Calu3 (cell line): Measurements from ENCODE around the gene FAIM. TPM values are rescaled to one million over a fixed set of nuclear protein-coding genes. Genes with fewer than 3 reads are reported as not detected.
A peak's percentile ranks its signal among the peaks of the same experiment; 100 is the strongest.
"Not testable (repeated sequence)": the region's sequence is repeated elsewhere in the genome, so short reads cannot be mapped to it uniquely, and the experiment has no call there.

ENCODE experiments used
- BruUV-seq: library from RNA; stranded (reverse); fragments of 400-500 nt; replicated peaks from 2 replicates; lab custom pipeline; 2021; lab: Mats Ljungman, UMichigan
- CTCF ChIA-PET: fragments of 300-600 bp; sonication (Branson Sonifier 250); formaldehyde crosslinking; loops from one replicate; lab custom pipeline; 2022; ENCODE audit warnings: antibody characterized with exemption; lab: Charles Lee
- DNase-seq: peaks from one replicate; pipeline ENCODE4 v3.0.0; 2022
- H3K27ac Mint-ChIP-seq: one replicate; pipeline ENCODE4 v1.8.0; 2022; ENCODE audit warnings: mixed read lengths; ENCODE audit not compliant: unreplicated experiment
- H3K27me3 Mint-ChIP-seq: one replicate; pipeline ENCODE4 v1.8.0; 2022; ENCODE audit warnings: mixed read lengths; ENCODE audit not compliant: unreplicated experiment
- H3K36me3 Mint-ChIP-seq: one replicate; pipeline ENCODE4 v1.8.0; 2022; ENCODE audit warnings: mild to moderate bottlenecking, moderate library complexity, mixed read lengths; ENCODE audit not compliant: insufficient read depth, unreplicated experiment
- H3K4me1 Mint-ChIP-seq: one replicate; pipeline ENCODE4 v1.8.0; 2022; ENCODE audit warnings: mild to moderate bottlenecking, low read depth, mixed read lengths; ENCODE audit not compliant: unreplicated experiment
- H3K4me3 Mint-ChIP-seq: one replicate; pipeline ENCODE4 v1.8.0; 2022; ENCODE audit warnings: mild to moderate bottlenecking, low read depth, moderate library complexity, mixed read lengths; ENCODE audit not compliant: unreplicated experiment
- H3K9me3 Mint-ChIP-seq: one replicate; pipeline ENCODE4 v1.8.0; 2022; ENCODE audit warnings: low read depth, mixed read lengths; ENCODE audit not compliant: unreplicated experiment
- CTCF ChIP-seq: fragments of 200-600 bp; IDR thresholded peaks from one replicate; pipeline ENCODE4 v1.8.0; 2022; ENCODE audit warnings: antibody characterized with exemption; ENCODE audit not compliant: unreplicated experiment
- intact Hi-C: fragments of 100-400 bp; cut with micrococcal nuclease; formaldehyde crosslinking; loops from one replicate; pipeline ENCODE4 v1.10.0; 2022; ENCODE audit not compliant: unreplicated experiment
- total RNA-seq: library from RNA; stranded (reverse); gene quantifications from 2 replicates; pipeline ENCODE4 v1.2.3, GENCODE V29; 2022

FAIM gene
- total RNA-seq, 1 experiment from 2014 or later: 30.4 TPM

DNA sequence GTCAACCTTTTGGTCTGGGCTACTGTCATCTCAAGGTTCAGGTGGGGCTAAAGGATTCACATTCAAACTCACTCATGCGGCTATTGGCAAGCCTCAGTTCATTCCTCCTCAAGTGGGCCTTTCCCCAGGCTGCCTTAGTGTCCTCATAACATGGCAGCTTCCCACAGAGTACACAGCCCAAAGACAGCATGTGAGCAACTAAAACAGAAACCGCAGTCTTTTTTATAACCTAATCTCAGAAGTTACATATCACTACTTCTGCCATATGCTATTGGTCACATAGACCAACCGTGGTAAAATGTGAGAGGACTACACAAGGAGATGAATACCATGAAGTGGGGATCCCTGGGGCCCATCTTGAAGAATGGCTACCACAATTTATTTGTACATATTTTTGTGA, 10.0 kb upstream of the FAIM start:
- no peak overlapping the region for H3K4me3 Mint-ChIP-seq
- TF ChIP-seq CTCF: no peak
- H3K9me3 Mint-ChIP-seq: no peaks in the 10 kb centered on the region
- peaks cover 26% of the 10 kb centered on the region for H3K4me1 Mint-ChIP-seq
- CTCF ChIA-PET: interaction anchor here (1.2 to 1.7 kb wide), 2 partner anchors 317 to 323 kb away, joined by 3 to 9 read pairs; no protein-coding TSS in a partner anchor
- H3K36me3 Mint-ChIP-seq: peaks cover 14% of the 10 kb centered on the region
- intact Hi-C loops: loop anchor here (10.0 kb wide), 1 partner anchor 414 kb away; the partner anchor contains the start of gene ARMC8
- BruUV-seq: no TSS peak
- H3K27ac Mint-ChIP-seq: no peak overlapping the region
- H3K27me3 Mint-ChIP-seq: no peaks in the 10 kb centered on the region
- DNase-seq: no peak

- no TSS peak for BruUV-seq
- no peak for DNase-seq
- CTCF ChIA-PET: no interaction called here
Measured at GRCh38 chr3:138600100-138600745, 8.3 kb upstream of the FAIM start.

DNA sequence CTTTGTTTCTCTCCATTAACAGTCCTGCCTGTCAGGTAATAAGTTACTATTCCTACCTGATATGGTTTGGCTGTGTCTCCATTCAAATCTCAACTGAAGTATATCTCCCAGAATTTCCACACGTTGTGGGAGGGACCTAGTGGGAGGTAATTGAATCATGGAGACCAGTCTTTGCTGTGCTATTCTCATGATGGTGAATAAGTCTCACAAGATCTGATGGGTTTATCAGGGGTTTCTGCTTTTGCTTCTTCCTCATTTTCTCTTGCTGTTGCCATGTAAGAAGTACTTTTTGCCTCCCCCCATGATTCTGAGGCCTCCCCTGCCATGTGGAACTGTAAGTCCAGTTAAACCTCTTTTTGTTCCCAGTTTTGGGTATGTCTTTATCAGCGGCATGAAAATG, 6.9 kb upstream of the FAIM start:
- H3K27me3 Mint-ChIP-seq, H3K9me3 Mint-ChIP-seq, H3K36me3 Mint-ChIP-seq, H3K27ac Mint-ChIP-seq, intact Hi-C loops, BruUV-seq, CTCF ChIA-PET, H3K4me3 Mint-ChIP-seq, DNase-seq: not testable (repeated sequence)
- peaks cover 14% of the 10 kb centered on the region for H3K4me1 Mint-ChIP-seq

More at GRCh38 chr3:138600100-138600745, 8.3 kb upstream of the FAIM start:
- H3K36me3 Mint-ChIP-seq: no peaks in the 10 kb centered on the region
- TF ChIP-seq CTCF: no peak
- H3K9me3 Mint-ChIP-seq: no peaks in the 10 kb centered on the region
- intact Hi-C loops: no loop called here
- no peak overlapping the region for H3K27ac Mint-ChIP-seq
- no peak overlapping the region for H3K4me3 Mint-ChIP-seq
- H3K27me3 Mint-ChIP-seq: no peaks in the 10 kb centered on the region
- H3K4me1 Mint-ChIP-seq: peaks cover 22% of the 10 kb centered on the region

- DNase-seq, H3K4me3 Mint-ChIP-seq, H3K9me3 Mint-ChIP-seq, CTCF ChIA-PET, intact Hi-C loops, BruUV-seq, H3K27ac Mint-ChIP-seq, H3K27me3 Mint-ChIP-seq: not testable (repeated sequence)
- H3K4me1 Mint-ChIP-seq: peaks cover 10% of the 10 kb centered on the region
- peaks cover 15% of the 10 kb centered on the region for H3K36me3 Mint-ChIP-seq
Measured at GRCh38 chr3:138604106-138604595, 4.4 kb upstream of the FAIM start.

GRCh38 chr3:138609898-138610266, 1.3 kb downstream of the FAIM start:
- no peak for TF ChIP-seq CTCF
- Mint-ChIP-seq H3K9me3 (no peaks in the 10 kb centered on the region), H3K36me3 (peaks cover 23% of the 10 kb centered on the region), H3K4me1 (peaks cover 27% of the 10 kb centered on the region), H3K27ac (peak overlapping the region; percentile 99), H3K4me3 (peak overlapping the region; percentile 79), H3K27me3 (no peaks in the 10 kb centered on the region)
- intact Hi-C loops: no loop called here
- CTCF ChIA-PET: interaction anchor here (0.6 to 1.8 kb wide), 2 partner anchors 15 to 305 kb away, joined by 4 to 8 read pairs; partner anchors contain the start of gene CEP70
- no peak for DNase-seq
- TSS peak; percentile 62 for BruUV-seq
